GM12864 (cell line): ENCODE measurements around the gene LCP2.

Experiments used
- DNase-seq: peaks from one replicate; pipeline ENCODE4 v3.0.0-alpha.2; 2011; ENCODE audit warnings: low read depth
- H3K4me3 ChIP-seq: 2 replicates; pipeline ENCODE4 v1.5.1; 2011; ENCODE audit warnings: mild to moderate bottlenecking, low read depth, low read length, control low read depth
- CTCF ChIP-seq: IDR thresholded peaks from 2 replicates; pipeline ENCODE4 v1.5.1; 2011; ENCODE audit warnings: low read depth, mild to moderate bottlenecking, moderate library complexity, low read length, control low read depth, inconsistent platforms; ENCODE audit errors: missing control alignments

LCP2 gene

GRCh38 chr5:170290498-170290897 is 7.1 kb downstream of the LCP2 start:
- no peak for DNase-seq
- no peak overlapping the region for H3K4me3 ChIP-seq
- TF ChIP-seq CTCF, result no peak

GRCh38 chr5:170289764-170290163 is 7.8 kb downstream of the LCP2 start:
- TF ChIP-seq CTCF, result no peak
- no peak overlapping the region for H3K4me3 ChIP-seq
- DNase-seq, result no peak

- TF ChIP-seq CTCF, result no peak
- H3K4me3 ChIP-seq, result no peak overlapping the region
- no peak for DNase-seq
These were observed 8.5 kb downstream of the LCP2 start for GRCh38 chr5:170289121-170289520.

GRCh38 chr5:170288551-170288950 is 9.0 kb downstream of the LCP2 start:
- TF ChIP-seq CTCF, result no peak
- no peak for DNase-seq
- no peak overlapping the region for H3K4me3 ChIP-seq

- TF ChIP-seq CTCF, result no peak
- no peak for DNase-seq
- no peak overlapping the region for H3K4me3 ChIP-seq
These were observed 9.4 kb downstream of the LCP2 start for GRCh38 chr5:170288151-170288550.

- no peak for DNase-seq
- no peak for TF ChIP-seq CTCF
- H3K4me3 ChIP-seq, result no peak overlapping the region
These were observed 10.0 kb downstream of the LCP2 start for GRCh38 chr5:170287532-170287931.

GRCh38 chr5:170286386-170286925 is 11.1 kb downstream of the LCP2 start:
- TF ChIP-seq CTCF, result no peak
- no peak for DNase-seq

More at GRCh38 chr5:170286386-170286925, 11.1 kb downstream of the LCP2 start:
- no peak overlapping the region for H3K4me3 ChIP-seq
